CD4-positive, alpha-beta T cell treated with Interleukin-6 for 4 hours (primary cell): Measurements from ENCODE around the gene H1-8.

Experiments used
- DNase-seq: peaks from one replicate; pipeline ENCODE4 v3.0.0-alpha.2; 2020; ENCODE audit warnings: mixed read lengths

The H1-8 gene

DNA sequence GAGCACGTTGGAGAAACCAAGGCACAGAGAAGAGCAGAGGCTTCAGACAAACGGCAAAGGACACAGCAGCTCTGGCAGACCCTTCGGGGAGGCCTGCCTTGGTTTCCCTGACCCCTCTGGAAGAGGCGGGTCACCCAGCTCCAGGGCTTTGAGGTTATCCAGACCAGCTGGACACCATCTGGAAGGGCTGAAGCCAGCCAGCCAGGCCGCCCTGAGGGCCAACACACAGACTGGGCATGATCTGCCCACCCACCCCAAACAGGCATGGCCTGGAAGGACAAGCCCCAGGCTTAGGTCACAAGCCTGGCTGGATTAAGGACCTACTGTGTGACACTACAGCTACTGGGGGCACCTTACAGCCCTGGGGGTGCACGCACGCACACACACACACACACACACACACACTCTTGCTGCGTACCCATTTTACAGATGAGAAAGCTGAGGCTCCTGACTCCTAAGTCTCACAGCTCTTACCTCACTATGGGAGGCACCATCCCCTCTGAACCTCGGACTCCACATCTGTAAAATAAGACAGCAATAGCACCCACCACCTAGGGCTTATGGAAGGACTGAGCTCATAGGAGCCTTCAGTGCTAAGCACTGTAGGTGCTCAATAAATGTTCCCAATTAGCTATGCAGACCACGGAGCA, 52.7 kb downstream of the H1-8 start:
- no peak for DNase-seq

DNA sequence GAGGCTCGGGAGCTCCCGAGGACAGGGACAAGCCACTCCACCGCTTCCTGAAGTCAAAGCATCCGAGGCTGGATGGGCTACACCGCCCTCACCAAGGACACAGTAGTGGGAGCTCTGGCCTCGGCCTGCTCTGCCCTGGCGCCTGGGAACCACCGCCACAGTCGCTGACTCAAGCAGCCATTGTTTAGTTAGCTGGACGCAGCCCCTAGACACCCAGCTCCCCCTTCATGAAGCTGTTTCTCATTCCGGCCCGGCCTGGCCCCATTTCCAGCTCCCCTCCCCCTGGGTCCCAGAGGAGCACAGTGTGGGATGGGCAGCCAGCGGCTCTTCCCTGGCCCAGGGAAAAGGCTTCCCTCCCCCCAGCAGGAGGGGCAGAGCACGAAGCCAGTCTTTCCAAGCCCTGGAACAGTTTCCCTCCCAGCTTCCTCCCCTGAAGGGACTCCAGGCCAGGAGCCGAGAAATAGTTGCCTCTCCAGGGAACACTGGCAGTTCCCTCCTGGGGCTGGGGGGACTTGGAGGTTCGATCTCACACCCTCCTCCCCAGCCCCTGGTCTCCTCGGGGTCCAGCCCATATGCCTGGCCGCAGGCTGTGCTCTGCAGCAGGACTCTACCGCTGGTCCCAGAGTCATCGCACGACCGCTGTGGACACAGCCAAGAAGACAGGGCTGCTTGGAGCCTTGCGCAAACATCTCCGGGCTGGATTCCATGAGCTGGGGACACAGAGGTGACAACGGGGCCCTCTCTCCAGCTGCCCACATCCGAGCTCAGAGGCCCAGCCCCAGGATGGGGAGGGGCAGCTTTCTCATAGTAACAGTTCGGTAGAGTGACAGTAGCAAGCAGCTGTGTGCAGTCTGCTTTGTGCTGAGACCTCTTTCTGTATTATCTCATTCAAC, 53.5 kb downstream of the H1-8 start:
- DNase-seq = no peak

DNA sequence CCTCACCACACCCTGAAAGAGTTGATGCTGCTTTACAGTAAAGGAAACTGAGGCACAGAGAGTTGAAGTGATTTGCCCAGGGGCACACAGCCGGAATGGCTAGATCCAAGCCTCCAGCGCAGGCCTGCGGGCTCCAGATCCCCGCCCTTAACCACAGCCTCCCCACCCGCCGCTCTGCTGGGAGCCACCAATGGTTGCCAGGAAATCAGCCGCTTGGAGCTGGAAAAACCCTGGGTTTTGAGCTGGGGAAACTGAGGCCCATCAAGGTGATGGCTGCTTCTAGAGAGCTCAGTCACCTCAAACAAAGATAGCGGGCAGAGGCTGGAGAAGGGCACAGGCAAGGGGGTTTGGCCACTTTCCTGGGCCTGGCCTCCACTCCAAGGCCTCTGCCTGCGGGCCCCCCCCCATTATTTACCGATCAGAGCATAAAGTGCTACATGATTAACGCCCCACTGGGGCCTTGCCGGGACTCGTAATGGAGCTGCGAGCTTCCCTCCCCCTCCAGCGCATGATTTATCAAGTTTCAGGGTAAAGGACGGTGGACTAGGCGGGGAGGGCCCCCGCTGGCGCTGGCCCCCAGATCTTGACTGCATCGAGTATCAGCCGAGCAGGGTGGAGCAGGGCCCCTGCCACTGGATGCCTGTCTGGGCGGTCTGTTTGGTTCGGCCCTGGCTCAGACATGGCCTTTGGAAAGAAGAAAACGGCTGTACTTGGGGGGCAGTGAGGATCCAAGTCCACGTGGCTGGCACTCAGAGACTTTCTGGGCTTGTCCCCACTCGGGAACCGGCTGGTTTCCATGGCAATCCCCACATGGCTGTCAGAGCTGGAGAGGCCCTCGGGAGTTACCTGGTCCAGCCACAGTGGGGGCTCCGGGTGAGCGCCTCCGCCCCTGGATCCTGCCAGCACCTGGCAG, 54.4 kb downstream of the H1-8 start:
- DNase-seq = no peak

DNA sequence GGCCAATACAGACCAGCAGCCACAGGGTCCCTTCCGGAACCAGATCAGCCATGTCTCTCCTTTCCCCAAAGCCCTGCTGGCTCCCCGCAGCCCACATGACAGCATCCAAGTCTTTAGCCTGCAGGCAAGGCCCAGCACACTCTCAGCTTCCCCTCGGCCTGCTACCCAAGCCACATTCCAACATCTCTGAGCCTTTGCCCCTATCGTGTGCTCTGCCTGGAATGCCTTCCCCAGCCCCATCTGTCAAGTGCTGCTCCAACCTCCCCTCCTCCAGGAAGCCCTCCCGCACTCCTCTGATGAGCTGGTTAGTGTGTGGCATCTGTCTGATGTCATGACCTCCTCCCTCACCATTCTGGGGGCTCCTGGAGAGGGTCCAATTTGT, 55.0 kb downstream of the H1-8 start:
- DNase-seq = no peak

DNA sequence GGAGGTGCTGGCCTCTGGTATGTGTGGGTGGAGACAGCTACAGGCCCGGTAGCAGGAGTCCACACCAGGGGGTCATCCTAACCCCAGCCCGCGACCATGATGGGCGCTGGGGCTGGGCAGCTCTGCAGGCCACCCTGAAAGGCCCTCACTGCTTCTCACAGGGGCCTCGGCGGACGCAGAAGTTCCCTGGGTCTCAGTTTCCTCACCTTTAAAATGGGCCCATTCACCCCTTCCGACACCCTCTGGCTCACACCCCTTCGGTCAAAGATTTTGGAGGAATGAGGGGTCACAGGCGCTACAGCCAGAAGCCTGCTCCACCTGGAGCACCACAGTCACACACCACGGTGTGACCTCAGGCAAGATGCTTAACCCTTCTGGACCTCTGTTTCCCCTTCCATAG, 55.5 kb downstream of the H1-8 start:
- DNase-seq = no peak

DNA sequence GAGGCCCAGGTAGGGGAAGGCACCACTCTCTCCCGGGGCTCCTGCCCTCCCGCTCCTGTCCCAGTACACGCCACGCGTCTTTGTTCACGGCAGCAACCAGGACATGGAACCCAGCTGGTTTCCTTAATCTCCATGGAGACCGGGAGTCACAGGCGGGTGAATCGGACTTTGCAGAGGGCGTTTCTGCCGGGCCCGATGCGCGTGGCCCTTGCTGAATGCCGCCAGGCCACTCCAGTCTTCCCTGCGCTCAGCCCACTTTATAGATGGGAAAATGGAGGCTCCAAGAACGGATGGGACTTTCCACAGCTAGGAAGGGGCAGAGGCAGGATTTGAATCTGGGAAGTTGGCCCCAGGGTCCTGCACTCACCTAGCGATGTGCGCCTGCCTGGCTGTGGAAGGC, 56.1 kb downstream of the H1-8 start:
- DNase-seq = no peak

DNA sequence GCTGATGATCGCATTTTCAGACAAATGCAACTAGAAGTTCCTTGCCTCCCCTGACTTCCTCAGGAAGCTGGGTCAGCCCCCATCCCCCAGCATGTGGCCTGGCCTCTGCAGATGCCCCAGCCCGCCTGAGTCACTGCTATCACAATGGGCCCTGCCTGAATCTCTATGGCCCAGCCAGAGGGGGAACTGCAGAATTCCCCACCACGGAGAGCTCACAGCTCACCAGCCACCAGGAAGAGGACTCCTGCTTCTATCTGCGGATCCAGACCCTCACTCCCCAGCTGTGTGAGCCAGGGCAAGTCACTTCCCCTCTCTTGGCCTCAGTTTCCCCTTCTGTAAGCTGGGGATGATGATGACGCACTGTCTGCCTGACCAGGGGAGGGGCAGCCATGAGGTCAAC, 56.6 kb downstream of the H1-8 start:
- DNase-seq = no peak

DNA sequence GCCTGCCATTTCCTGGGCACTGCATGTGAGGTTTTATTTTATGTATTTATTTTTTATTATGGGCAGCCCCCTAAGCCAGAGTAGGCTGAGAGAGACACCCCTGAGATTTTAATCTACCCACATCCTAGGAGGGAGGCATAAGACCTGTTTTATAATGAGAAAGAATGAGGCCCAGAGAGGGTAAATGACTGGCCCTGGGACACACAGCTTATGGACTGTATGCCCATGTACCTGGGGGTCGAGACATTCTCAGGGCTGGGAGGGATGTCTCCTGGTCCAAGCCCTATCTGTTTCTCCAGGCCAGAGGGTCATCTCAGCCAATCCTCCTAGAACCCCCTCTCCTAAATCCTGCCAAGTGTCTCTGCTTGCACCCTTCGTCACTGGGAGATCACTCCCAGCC, 57.4 kb downstream of the H1-8 start:
- DNase-seq = no peak
